Measurements from ENCODE around the gene TLR6. TPM values are rescaled to one million over a fixed set of nuclear protein-coding genes. Genes with fewer than 3 reads are reported as not detected.

Gene TLR6
- total and polyA plus RNA-seq, 10 of the 15 experiments (the other 5 are each of a cell fraction or from before 2014, with no cell fraction given): 1.1 to 49.4 (median 12.5) TPM

GRCh38 chr4:38775326-38775725 is 81.3 kb downstream of the TLR6 start (continued):
- TF ChIP-seq EZH2 (IDR thresholded peaks at IDR 0.05; ENCODE audit: borderline replicate concordance, control insufficient read depth, low read depth, low read length) (no peak), ZNF24 (IDR thresholded peaks at IDR 0.05) (no peak), TCF7 (IDR thresholded peaks at IDR 0.05; ENCODE audit: borderline replicate concordance) (no peak), EP300 (IDR thresholded peaks at IDR 0.05; ENCODE audit: borderline replicate concordance in 1 of 2, control insufficient read depth in 1 of 2, low read depth in 2 of 2, low read length in 2 of 2) (no peak), POU2F2 (IDR thresholded peaks at IDR 0.05; ENCODE audit: borderline replicate concordance, low read depth, low read length) (no peak)

DNA sequence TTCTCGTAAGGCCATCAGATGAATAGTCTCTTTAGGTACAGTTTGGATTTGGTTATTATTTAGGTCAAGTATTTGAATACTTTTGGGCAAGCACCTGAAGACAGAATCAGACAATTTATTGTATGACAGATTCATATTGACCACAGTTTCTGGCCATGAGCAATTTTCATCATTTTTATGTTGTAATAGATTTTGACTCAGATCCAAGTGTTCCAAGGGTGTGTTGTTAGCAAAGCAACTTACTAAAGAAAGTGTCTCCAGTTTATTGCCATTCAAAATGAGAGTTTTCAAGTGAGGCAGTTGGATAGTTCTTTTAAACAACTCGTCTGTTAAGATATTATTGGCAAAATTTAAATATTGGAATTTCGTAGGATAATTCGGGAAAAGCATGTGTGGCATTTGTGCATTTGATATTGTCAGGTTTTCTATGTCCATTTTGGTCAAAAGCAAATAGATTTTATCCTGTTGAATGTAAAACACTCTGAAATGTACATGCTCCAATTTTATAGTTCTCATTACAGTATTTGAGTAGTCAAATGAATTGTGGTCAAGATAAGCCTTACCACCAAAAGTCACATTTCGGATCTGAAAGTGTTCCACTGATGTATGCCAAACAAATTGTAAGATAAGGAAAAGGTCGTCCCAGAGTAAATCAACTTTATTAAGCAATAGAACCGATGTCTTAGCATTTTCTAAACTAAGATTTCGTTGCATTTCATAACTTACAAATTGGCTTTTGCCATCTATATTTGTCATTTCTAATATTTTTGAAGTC is 82.2 kb downstream of the TLR6 start:
- FAIRE-seq: no peak
- ATAC-seq: no peak
- ChIA-PET CTCF (interaction anchor here (0.9 to 1.3 kb wide), 3 partner anchors 8 to 86 kb away, joined by 4 to 5 read pairs (median 5); partner anchors contain the start of gene TLR10), SMC1A (ENCODE audit: uncharacterized antibody, unreplicated experiment) (interaction anchor here (1.2 to 5.8 kb wide), 4 partner anchors 10 to 14 kb away, joined by 3 to 50 read pairs (median 16); no protein-coding TSS in a partner anchor), POLR2A (interaction anchor here (1.0 to 1.3 kb wide), 2 partner anchors 10 to 35 kb away, joined by 3 read pairs; no protein-coding TSS in a partner anchor), RAD21 (ENCODE audit: unreplicated experiment) (interaction anchor here (1.0 kb wide), 1 partner anchor 9 kb away, joined by 3 read pairs; no protein-coding TSS in a partner anchor)
- Histone ChIP-seq H2AFZ (ENCODE audit: control insufficient read depth, low read depth, low read length) (no peak overlapping the region), H3K36me3 (ENCODE audit: control insufficient read depth in 2 of 2, insufficient read depth in 2 of 2, low read length in 1 of 2) (peaks cover 2 to 38% of the 10 kb centered on the region in 2 experiments), H3K9ac (ENCODE audit: control insufficient read depth, insufficient read depth, low read length) (no peak overlapping the region), H3K79me2 (ENCODE audit: control insufficient read depth, insufficient read depth, low read length) (peaks cover 58% of the 10 kb centered on the region), H3K4me3 (no peak overlapping the region), H3K4me2 (ENCODE audit: control insufficient read depth, insufficient read depth) (no peak overlapping the region), H3K27ac (ENCODE audit: control insufficient read depth, insufficient read depth) (no peak overlapping the region), H3K27me3 (replicated peaks in 1 of 2; ENCODE audit: control insufficient read depth in 2 of 2, insufficient read depth in 2 of 2, low read length in 1 of 2) (no peaks in the 10 kb centered on the region), H3K4me1 (ENCODE audit: control insufficient read depth, insufficient read depth, low read length) (peaks cover 7% of the 10 kb centered on the region; the same call in 1 of the 2 replicates), H4K20me1 (ENCODE audit: control insufficient read depth, insufficient read depth) (no peaks in the 10 kb centered on the region), H3K9me3 (replicated peaks; ENCODE audit: control insufficient read depth, insufficient read depth, low read length) (peaks cover 62% of the 10 kb centered on the region)
- intact Hi-C loops (cut with micrococcal nuclease; ENCODE audit: unreplicated experiment) (no loop called here), in situ Hi-C loops (cut with MboI) (loop anchor here (25.0 kb wide), 1 partner anchor 263 kb away; the partner anchor contains the start of gene TMEM156)
- BruUV-seq (replicated peaks): no TSS peak
- TF ChIP-seq RELA (IDR thresholded peaks at IDR 0.05; ENCODE audit: borderline replicate concordance, partially characterized antibody) (no peak), CBFB (IDR thresholded peaks at IDR 0.05; ENCODE audit: low read depth) (0 out of 2 replicates have a peak, but pooled peaks have one; percentile 27), CBX5 (IDR thresholded peaks at IDR 0.05; ENCODE audit: low read depth) (0 out of 2 replicates have a peak, but pooled peaks have one; percentile 8)
- no peak for DNase-seq (ENCODE audit: low read depth, low spot score)
- 84% methylated on average over 8 of the region's 8 CpGs for WGBS (ENCODE audit: insufficient coverage, insufficient replicate concordance, low lambda C conversion rate, missing lambda C conversion rate)

MicroRNA genes within 50 kb of the gene (microRNA counts, 767-probe panel; counts per million panel counts)
- microRNA hsa-miR-574-3p: 1,585 counts per million, percentile 60 among the panel's probes with 10 or more counts
- 3,060 counts per million, percentile 88 among the panel's probes with 10 or more counts for microRNA hsa-miR-574-5p

Small RNA genes lying within 50 kb of the gene (microRNA-seq; reads per million reads assigned to microRNA genes)
- gene MIR574: 36.7 reads per million, percentile 65 among the genes with 10 or more reads in this experiment

Small RNA genes lying within 50 kb of the gene (small RNA-seq; reads per million reads assigned to genes)
- gene MIR574: 4.8 reads per million, percentile 87 among the genes with 10 or more reads in this experiment

Other genes starting within 250 kb of the TLR6 start
- 2.2 and 2.3 TPM in 2 replicates for gene KLF3, start 192.6 kb downstream of the TLR6 start, total RNA-seq (2014; rRNA removed)
- 1.9 and 2.6 TPM in 2 replicates for gene KLF3, start 192.6 kb downstream of the TLR6 start, total RNA-seq (2014; rRNA removed; fragmentation: Illumina TruSeq; extraction: Trizol)
- gene KLF3, start 192.6 kb downstream of the TLR6 start, total RNA-seq (2021): 5.7 and 5.8 TPM in 2 replicates
- gene KLF3, start 192.6 kb downstream of the TLR6 start, polyA plus RNA-seq (2011; rRNA removed): 4.1 and 4.7 TPM in 2 replicates
- gene KLF3, start 192.6 kb downstream of the TLR6 start, polyA plus RNA-seq (2014; fragmentation: Illumina TruSeq; extraction: Trizol): 4.1 and 4.9 TPM in 2 replicates
- 1 to 10 TPM; 1.4 to 1.5 TPM for gene KLF3, start 192.6 kb downstream of the TLR6 start, polyA plus RNA-seq (2014; fragmentation: Nextera tagmentation; extraction: Ambion mirVana)
- gene KLF3, start 192.6 kb downstream of the TLR6 start, polyA plus RNA-seq (2014; rRNA removed): 2.4 TPM in 2 replicates
- 1 to 10 TPM; 1.4 to 1.7 TPM for gene KLF3, start 192.6 kb downstream of the TLR6 start, polyA plus RNA-seq (2016; fragmentation: Nextera tagmentation; extraction: Ambion mirVana)
- gene TLR10, start 73.8 kb downstream of the TLR6 start, total RNA-seq (2014; rRNA removed): 82.7 and 109 TPM in 2 replicates
- 107 and 109 TPM in 2 replicates for gene TLR10, start 73.8 kb downstream of the TLR6 start, total RNA-seq (2014; rRNA removed; fragmentation: Illumina TruSeq; extraction: Trizol)
- gene TLR10, start 73.8 kb downstream of the TLR6 start, total RNA-seq (2021): 50.4 and 52.8 TPM in 2 replicates
- gene TLR10, start 73.8 kb downstream of the TLR6 start, polyA plus RNA-seq (2011; rRNA removed): 149 and 243 TPM in 2 replicates
- 118 and 166 TPM in 2 replicates for gene TLR10, start 73.8 kb downstream of the TLR6 start, polyA plus RNA-seq (2014; fragmentation: Illumina TruSeq; extraction: Trizol)
- 10 to 100 TPM; 31.5 to 41.8 TPM for gene TLR10, start 73.8 kb downstream of the TLR6 start, polyA plus RNA-seq (2014; fragmentation: Nextera tagmentation; extraction: Ambion mirVana)
- gene TLR10, start 73.8 kb downstream of the TLR6 start, polyA plus RNA-seq (2014; rRNA removed): 65.8 and 79.3 TPM in 2 replicates
- gene TLR10, start 73.8 kb downstream of the TLR6 start, polyA plus RNA-seq (2016; fragmentation: Nextera tagmentation; extraction: Ambion mirVana): 10 to 100 TPM; 45.9 to 47.1 TPM
- gene TLR1, start 52.0 kb downstream of the TLR6 start, total RNA-seq (2014; rRNA removed): 33.7 and 41.4 TPM in 2 replicates
- gene TLR1, start 52.0 kb downstream of the TLR6 start, total RNA-seq (2014; rRNA removed; fragmentation: Illumina TruSeq; extraction: Trizol): 33.9 and 35.1 TPM in 2 replicates
- gene TLR1, start 52.0 kb downstream of the TLR6 start, total RNA-seq (2021): 22.4 and 22.9 TPM in 2 replicates
- 57.1 and 86.9 TPM in 2 replicates for gene TLR1, start 52.0 kb downstream of the TLR6 start, polyA plus RNA-seq (2011; rRNA removed)
- 35.0 and 46.6 TPM in 2 replicates for gene TLR1, start 52.0 kb downstream of the TLR6 start, polyA plus RNA-seq (2014; fragmentation: Illumina TruSeq; extraction: Trizol)
- gene TLR1, start 52.0 kb downstream of the TLR6 start, polyA plus RNA-seq (2014; fragmentation: Nextera tagmentation; extraction: Ambion mirVana): 1 to 10 TPM; 9.3 to 9.5 TPM
- 13.0 and 16.5 TPM in 2 replicates for gene TLR1, start 52.0 kb downstream of the TLR6 start, polyA plus RNA-seq (2014; rRNA removed)
- 10 to 100 TPM; 17.1 to 17.9 TPM for gene TLR1, start 52.0 kb downstream of the TLR6 start, polyA plus RNA-seq (2016; fragmentation: Nextera tagmentation; extraction: Ambion mirVana)
- gene FAM114A1, start 11.0 kb upstream of the TLR6 start, total RNA-seq (2014; rRNA removed): 4.0 and 4.1 TPM in 2 replicates
- 3.4 and 5.0 TPM in 2 replicates for gene FAM114A1, start 11.0 kb upstream of the TLR6 start, total RNA-seq (2014; rRNA removed; fragmentation: Illumina TruSeq; extraction: Trizol)
- gene FAM114A1, start 11.0 kb upstream of the TLR6 start, total RNA-seq (2021): 5.0 and 5.4 TPM in 2 replicates
- 3.4 and 4.0 TPM in 2 replicates for gene FAM114A1, start 11.0 kb upstream of the TLR6 start, polyA plus RNA-seq (2011; rRNA removed)
- 4.6 and 6.0 TPM in 2 replicates for gene FAM114A1, start 11.0 kb upstream of the TLR6 start, polyA plus RNA-seq (2014; fragmentation: Illumina TruSeq; extraction: Trizol)
- 1 to 10 TPM; 1.3 to 1.9 TPM for gene FAM114A1, start 11.0 kb upstream of the TLR6 start, polyA plus RNA-seq (2014; fragmentation: Nextera tagmentation; extraction: Ambion mirVana)
- gene FAM114A1, start 11.0 kb upstream of the TLR6 start, polyA plus RNA-seq (2014; rRNA removed): 4.3 and 6.2 TPM in 2 replicates
- gene FAM114A1, start 11.0 kb upstream of the TLR6 start, polyA plus RNA-seq (2016; fragmentation: Nextera tagmentation; extraction: Ambion mirVana): 1 to 10 TPM; 2.5 to 3.8 TPM
- gene TMEM156, start 175.6 kb upstream of the TLR6 start, total RNA-seq (2014; rRNA removed): 28.1 and 30.8 TPM in 2 replicates
- gene TMEM156, start 175.6 kb upstream of the TLR6 start, total RNA-seq (2014; rRNA removed; fragmentation: Illumina TruSeq; extraction: Trizol): 43.3 and 46.2 TPM in 2 replicates
- gene TMEM156, start 175.6 kb upstream of the TLR6 start, total RNA-seq (2021): 18.4 and 20.8 TPM in 2 replicates
- 44.0 and 82.4 TPM in 2 replicates for gene TMEM156, start 175.6 kb upstream of the TLR6 start, polyA plus RNA-seq (2011; rRNA removed)
- gene TMEM156, start 175.6 kb upstream of the TLR6 start, polyA plus RNA-seq (2014; fragmentation: Illumina TruSeq; extraction: Trizol): 48.3 and 67.7 TPM in 2 replicates
- gene TMEM156, start 175.6 kb upstream of the TLR6 start, polyA plus RNA-seq (2014; fragmentation: Nextera tagmentation; extraction: Ambion mirVana): 10 to 100 TPM; 35.0 to 36.2 TPM
- 20.5 and 30.4 TPM in 2 replicates for gene TMEM156, start 175.6 kb upstream of the TLR6 start, polyA plus RNA-seq (2014; rRNA removed)
- gene TMEM156, start 175.6 kb upstream of the TLR6 start, polyA plus RNA-seq (2016; fragmentation: Nextera tagmentation; extraction: Ambion mirVana): 10 to 100 TPM; 22.4 to 27.2 TPM
- gene KLHL5, start 205.4 kb upstream of the TLR6 start, total RNA-seq (2014; rRNA removed): 11.7 and 14.2 TPM in 2 replicates
- 19.5 and 21.6 TPM in 2 replicates for gene KLHL5, start 205.4 kb upstream of the TLR6 start, total RNA-seq (2014; rRNA removed; fragmentation: Illumina TruSeq; extraction: Trizol)
- 16.9 and 19.7 TPM in 2 replicates for gene KLHL5, start 205.4 kb upstream of the TLR6 start, total RNA-seq (2021)
- gene KLHL5, start 205.4 kb upstream of the TLR6 start, polyA plus RNA-seq (2011; rRNA removed): 27.3 and 31.3 TPM in 2 replicates
- gene KLHL5, start 205.4 kb upstream of the TLR6 start, polyA plus RNA-seq (2014; fragmentation: Illumina TruSeq; extraction: Trizol): 15.7 and 20.2 TPM in 2 replicates
- 1 to 10 TPM; 4.7 to 7.4 TPM for gene KLHL5, start 205.4 kb upstream of the TLR6 start, polyA plus RNA-seq (2014; fragmentation: Nextera tagmentation; extraction: Ambion mirVana)
- gene KLHL5, start 205.4 kb upstream of the TLR6 start, polyA plus RNA-seq (2014; rRNA removed): 12.1 and 13.5 TPM in 2 replicates
- 10 to 100 TPM in 1 of 2 experiments, 1 to 10 TPM in 1; 9.8 to 10.6 TPM for gene KLHL5, start 205.4 kb upstream of the TLR6 start, polyA plus RNA-seq (2016; fragmentation: Nextera tagmentation; extraction: Ambion mirVana)